Endothelial cell of umbilical vein (primary cell): ENCODE measurements around the gene THAP3. TPM values are rescaled to one million over a fixed set of nuclear protein-coding genes. Genes with fewer than 3 reads are reported as not detected.

ENCODE experiments used
- BruUV-seq: library from RNA; stranded (reverse); fragments of 400-500 nt; replicated peaks from 2 replicates; lab custom pipeline; 2021; lab: Mats Ljungman, UMichigan
- CTCF ChIA-PET: fragments of 300-600, 350-600 bp; sonication (Branson Sonifier 250); formaldehyde crosslinking; loops from one replicate; lab custom pipeline; 2021; ENCODE audit warnings: antibody characterized with exemption, inconsistent platforms; lab: Charles Lee
- POLR2A ChIA-PET: fragments of 300-600, 350-600 bp; sonication (Branson Sonifier 250); formaldehyde crosslinking; loops from one replicate; lab custom pipeline; 2021; ENCODE audit warnings: antibody characterized with exemption, inconsistent platforms; lab: Charles Lee
- DNase-seq: peaks from one replicate; pipeline ENCODE4 v3.0.0-alpha.2; 2011; ENCODE audit warnings: low read depth, low spot score
- FAIRE-seq: peaks from 2 replicates; lab custom pipeline; 2011; peaks lifted over from hg19 to GRCh38; lab: Jason Lieb, UNC
- H2AFZ ChIP-seq: 2 replicates; pipeline ENCODE4 v1.6.0; 2012; ENCODE audit warnings: low read depth, low read length, control low read depth, inconsistent platforms
- H3K27ac ChIP-seq: 2 replicates; pipeline ENCODE4 v1.5.1; 2011; ENCODE audit warnings: low read depth, mild to moderate bottlenecking, control low read depth, low read length, moderate library complexity; ENCODE audit not compliant: insufficient read depth
- H3K27me3 ChIP-seq, 2 experiments: 2 replicates each; pipeline versions ENCODE4 v1.6.0 to v1.6.1; 2011; ENCODE audit warnings: low read length in 2 of 2, mixed read lengths in 1 of 2; ENCODE audit not compliant: control insufficient read depth in 2 of 2, insufficient read depth in 2 of 2
- H3K36me3 ChIP-seq, 2 experiments: 2 replicates in 1 of 2; 3 replicates in 1 of 2; pipeline ENCODE4 v1.5.1; 2011; ENCODE audit warnings: low read length in 2 of 2, mild to moderate bottlenecking in 1 of 2, moderate library complexity in 1 of 2; ENCODE audit not compliant: control insufficient read depth in 2 of 2, insufficient read depth in 2 of 2; ENCODE audit errors: extremely low read depth in 1 of 2
- H3K4me1 ChIP-seq: 3 replicates; pipeline ENCODE4 v1.5.1; 2011; ENCODE audit warnings: mild to moderate bottlenecking, low read length; ENCODE audit not compliant: control insufficient read depth, insufficient read depth; ENCODE audit errors: extremely low read depth
- H3K4me2 ChIP-seq: 2 replicates; pipeline ENCODE4 v1.6.1; 2011; ENCODE audit warnings: low read length, control low read depth, mixed read lengths; ENCODE audit not compliant: insufficient read depth
- H3K4me3 ChIP-seq, 3 experiments: fragments of 200-600 bp in 1 of 3; sonication (generic), shearing (Covaris generic) in 1 of 3; replicated peaks in 1 of 3; 2 replicates each; pipeline ENCODE4 v1.5.1; 2011 to 2016; ENCODE audit warnings: control low read depth in 3 of 3, low read length in 3 of 3, mild to moderate bottlenecking in 2 of 3, inconsistent platforms in 1 of 3, low read depth in 1 of 3, moderate library complexity in 1 of 3; ENCODE audit not compliant: insufficient read depth in 1 of 3
- H3K79me2 ChIP-seq: 2 replicates; pipeline ENCODE4 v1.6.0; 2012; ENCODE audit warnings: low read length, inconsistent platforms; ENCODE audit not compliant: control insufficient read depth, insufficient read depth
- H3K9ac ChIP-seq: replicated peaks from 2 replicates; pipeline ENCODE3; 2011; ENCODE audit warnings: low read length, control low read depth; ENCODE audit not compliant: insufficient read depth; ENCODE audit errors: extremely low read depth
- H3K9me1 ChIP-seq: replicated peaks from 3 replicates; pipeline ENCODE4 v1.6.0; 2011; ENCODE audit warnings: mild to moderate bottlenecking, low read length; ENCODE audit not compliant: control insufficient read depth, insufficient read depth; ENCODE audit errors: extremely low read depth
- H3K9me3 ChIP-seq: replicated peaks from 2 replicates; pipeline ENCODE4 v1.5.1; 2012; ENCODE audit warnings: low read length, inconsistent platforms; ENCODE audit not compliant: control insufficient read depth, insufficient read depth
- H4K20me1 ChIP-seq: replicated peaks from 2 replicates; pipeline ENCODE3; 2011; ENCODE audit warnings: mild to moderate bottlenecking, low read length; ENCODE audit not compliant: control insufficient read depth, insufficient read depth; ENCODE audit errors: extremely low read depth
- EZH2 ChIP-seq: IDR thresholded peaks from 2 replicates; pipeline ENCODE4 v1.6.1; 2012; ENCODE audit warnings: borderline replicate concordance, low read depth, mild to moderate bottlenecking, moderate library complexity, low read length, inconsistent platforms; ENCODE audit not compliant: severe bottlenecking
- FOS ChIP-seq: IDR thresholded peaks from 2 replicates; pipeline ENCODE4 v1.6.1; 2011; ENCODE audit warnings: mild to moderate bottlenecking, low read length, moderate library complexity, borderline replicate concordance; ENCODE audit not compliant: insufficient read depth
- GATA2 ChIP-seq: IDR thresholded peaks from 2 replicates; pipeline ENCODE4 v1.7.0; 2011; ENCODE audit warnings: low read depth, mild to moderate bottlenecking, moderate library complexity, mixed read lengths, low read length; ENCODE audit not compliant: insufficient read length, insufficient read depth
- JUN ChIP-seq: IDR thresholded peaks from 2 replicates; pipeline ENCODE4 v1.6.1; 2011; ENCODE audit warnings: borderline replicate concordance, low read depth; ENCODE audit not compliant: insufficient read length, insufficient read depth
- MAX ChIP-seq: IDR thresholded peaks from 2 replicates; pipeline ENCODE4 v1.6.1; 2011; ENCODE audit not compliant: insufficient read depth, insufficient read length
- POLR2AphosphoS5 ChIP-seq: IDR thresholded peaks from 2 replicates; pipeline ENCODE4 v1.6.1; 2012; ENCODE audit warnings: low read depth, mild to moderate bottlenecking, control low read depth, low read length, moderate library complexity; ENCODE audit not compliant: insufficient read depth
- dilution Hi-C: fragments of 300-500 bp; cut with MboI; formaldehyde crosslinking; loops from one replicate; pipeline ENCODE4 v1.15.0; 2019; ENCODE audit warnings: low sequenced_read_pairs; ENCODE audit not compliant: extremely low pct_ligation_motif_present
- intact Hi-C: fragments of 100-400 bp; cut with micrococcal nuclease; formaldehyde crosslinking; loops from one replicate; pipeline ENCODE4 v1.10.0; 2022
- polyA plus RNA-seq, 4 experiments: library from polyadenylated mRNA; depleted of rRNA in 3 of 4; stranded (reverse) in 3 of 4; unstranded in 1 of 4; fragments of >200 nt; gene quantifications; 2 replicates each; pipeline versions ENCODE4 v1.2.1 to v1.2.3, GENCODE V29; 2011 to 2012; ENCODE audit warnings: missing spikeins in 1 of 4
- total RNA-seq: library from RNA; stranded (reverse); gene quantifications from 2 replicates; pipeline ENCODE4 v1.2.3, GENCODE V29; 2021

Gene THAP3
- total and polyA plus RNA-seq, 2 donors (not counting 3 experiments of a cell fraction or from before 2014, with no cell fraction given), result 11.3 to 16.7 TPM

- Histone ChIP-seq H3K9me3 (no peaks in the 10 kb centered on the region), H3K4me1 (no peaks in the 10 kb centered on the region), H2AFZ (no peak overlapping the region), H4K20me1 (no peaks in the 10 kb centered on the region), H3K36me3 (peaks cover 0 to 18% of the 10 kb centered on the region in 2 experiments), H3K4me2 (no peak overlapping the region), H3K9ac (no peak overlapping the region), H3K4me3 (no peak overlapping the region), H3K27ac (no peak overlapping the region), H3K79me2 (peaks cover 2% of the 10 kb centered on the region), H3K27me3 (no peaks in the 10 kb centered on the region), H3K9me1 (no peaks in the 10 kb centered on the region)
- intact Hi-C loops, result no loop called here
- BruUV-seq, result no TSS peak
- POLR2A ChIA-PET, result no interaction called here
- DNase-seq (no peak), FAIRE-seq (no peak)
- CTCF ChIA-PET, result interaction anchor here (1.5 kb wide), 1 partner anchor 48 kb away, joined by 3 read pairs; the partner anchor contains the start of gene DNAJC11
- TF ChIP-seq MAX, result no peak
- no peak for TF ChIP-seq JUN
- TF ChIP-seq GATA2, result no peak
- TF ChIP-seq FOS, result no peak
- no peak for TF ChIP-seq EZH2
- no peak for TF ChIP-seq POLR2AphosphoS5
- dilution Hi-C loops, result no loop called here
Observed at GRCh38 chr1:6652986-6653385, 28.3 kb downstream of the THAP3 start.
